NCI-H1694 (cell line): Measurements from ENCODE around the gene MASP2.
A peak's percentile ranks its signal among the peaks of the same experiment; 100 is the strongest.
"Not testable (repeated sequence)": the region's sequence is repeated elsewhere in the genome, so short reads cannot be mapped to it uniquely, and the experiment has no call there.

ENCODE experiments used
- DNase-seq: peaks from one replicate; lab custom pipeline; 2025; lab: John Stamatoyannopoulos, UW

The MASP2 gene

DNA sequence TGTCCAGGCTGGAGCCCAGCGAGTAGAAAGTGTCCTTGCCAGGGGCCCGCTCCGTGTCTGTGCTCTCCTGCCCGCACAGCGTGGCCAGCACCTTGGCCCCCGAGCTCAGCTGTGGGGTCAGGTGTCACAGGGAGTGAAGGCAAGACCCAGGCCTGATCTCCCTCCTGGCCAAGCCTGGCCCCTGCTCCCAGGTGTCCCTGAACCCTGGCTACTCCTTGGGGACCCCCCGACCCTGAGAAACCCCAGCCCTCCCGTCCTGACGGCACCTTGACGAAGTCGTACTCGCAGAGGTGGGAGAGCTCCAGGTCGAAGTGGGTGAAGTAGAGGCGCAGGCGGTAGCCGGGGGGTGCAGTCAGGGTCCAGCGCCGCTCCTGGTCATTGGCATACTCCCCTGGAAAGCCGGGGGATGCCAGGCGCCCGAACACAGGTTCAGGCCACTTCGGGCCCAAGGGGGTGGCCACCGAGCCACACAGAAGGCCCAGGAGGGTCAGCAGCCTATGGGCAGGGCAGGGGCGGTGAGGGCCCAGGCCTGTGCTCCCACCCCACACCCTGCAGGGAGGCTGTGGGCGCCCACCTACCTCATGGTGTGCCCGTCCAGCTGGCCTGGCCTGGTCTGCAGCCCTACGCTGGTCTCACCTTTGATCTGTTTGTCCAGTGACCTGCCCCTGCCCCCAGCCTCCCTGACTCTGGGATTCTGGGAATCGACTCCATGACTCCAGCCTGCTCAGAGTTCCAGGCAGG lies at the start of gene MASP2:
Gene MASP2, minus strand, starts transcription at position 615 of the 741 bp plus-strand sequence. Its CDS starts 32 bp downstream, at position 583.
- DNase-seq, result no peak

DNA sequence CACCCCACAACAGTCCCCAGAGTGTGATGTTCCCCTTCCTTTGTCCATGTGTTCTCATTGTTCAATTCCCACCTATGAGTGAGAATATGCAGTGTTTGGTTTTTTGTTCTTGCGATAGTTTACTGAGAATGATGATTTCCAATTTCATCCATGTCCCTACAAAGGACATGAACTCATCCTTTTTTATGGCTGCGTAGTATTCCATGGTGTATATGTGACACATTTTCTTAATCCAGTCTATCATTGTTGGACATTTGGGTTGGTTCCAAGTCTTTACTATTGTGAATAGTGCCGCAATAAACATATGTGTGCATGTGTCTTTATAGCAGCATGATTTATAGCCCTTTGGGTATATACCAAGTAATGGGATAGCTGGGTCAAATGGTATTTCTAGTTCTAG lies 36.7 kb upstream of the MASP2 start:
- DNase-seq, result not testable (repeated sequence)

DNA sequence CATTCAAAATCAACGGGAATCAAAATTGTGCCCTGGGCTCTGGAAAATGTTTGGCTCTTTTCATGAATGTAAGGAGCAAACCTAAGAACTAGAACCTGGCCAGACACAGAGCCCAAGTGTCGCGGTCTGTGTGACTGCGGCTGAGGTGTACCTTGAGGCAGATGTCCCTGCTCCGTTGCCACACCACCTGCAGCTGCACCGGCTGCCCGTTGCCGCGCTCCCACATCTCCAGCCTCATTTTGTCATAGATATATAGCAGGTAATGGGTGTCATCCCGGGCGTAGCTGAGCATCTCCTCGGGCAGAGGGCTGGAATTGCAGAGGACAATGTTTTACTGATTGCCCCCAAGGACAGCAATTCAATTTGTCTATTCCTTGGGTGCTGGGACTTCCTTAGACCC lies 33.9 kb upstream of the MASP2 start:
- DNase-seq, result no peak

DNA sequence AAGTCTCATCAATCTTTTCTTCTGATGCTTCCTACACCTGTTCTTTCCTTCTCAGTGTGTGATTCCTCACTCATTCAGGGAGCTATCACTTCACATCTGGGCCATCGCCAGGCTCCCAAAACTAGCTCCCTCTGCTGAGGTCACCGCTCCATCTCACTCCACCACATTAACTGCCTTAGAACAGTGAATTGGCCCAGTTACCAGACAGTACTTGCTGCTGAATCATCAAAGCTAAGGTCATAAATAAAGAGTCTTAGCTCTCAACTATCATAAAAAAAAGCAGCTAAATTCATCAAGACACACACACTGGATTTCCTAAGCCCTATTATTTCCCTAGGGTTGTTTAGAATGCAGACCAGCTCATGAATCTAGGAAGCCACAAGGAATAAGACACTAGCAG lies 31.6 kb upstream of the MASP2 start:
- DNase-seq, result no peak

DNA sequence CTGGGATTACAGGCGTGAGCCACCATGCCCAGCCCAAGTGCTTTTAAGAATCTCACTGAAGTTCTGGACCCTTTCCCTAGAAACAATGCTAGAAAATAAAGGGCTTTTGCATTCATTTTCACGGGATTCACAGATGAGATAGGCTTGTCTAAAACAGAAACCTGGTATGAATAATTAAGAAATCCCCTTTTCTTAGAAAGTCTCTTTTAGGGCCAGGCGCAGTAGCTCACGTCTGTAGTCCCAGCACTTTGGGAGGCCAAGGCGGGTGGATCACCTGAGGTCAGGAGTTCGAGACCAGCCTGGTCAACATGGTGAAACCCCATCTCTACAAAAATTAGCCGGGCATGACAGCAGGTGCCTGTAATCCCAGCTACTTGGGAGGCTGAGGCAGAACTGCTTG lies 26.4 kb upstream of the MASP2 start:
- not testable (repeated sequence) for DNase-seq

DNA sequence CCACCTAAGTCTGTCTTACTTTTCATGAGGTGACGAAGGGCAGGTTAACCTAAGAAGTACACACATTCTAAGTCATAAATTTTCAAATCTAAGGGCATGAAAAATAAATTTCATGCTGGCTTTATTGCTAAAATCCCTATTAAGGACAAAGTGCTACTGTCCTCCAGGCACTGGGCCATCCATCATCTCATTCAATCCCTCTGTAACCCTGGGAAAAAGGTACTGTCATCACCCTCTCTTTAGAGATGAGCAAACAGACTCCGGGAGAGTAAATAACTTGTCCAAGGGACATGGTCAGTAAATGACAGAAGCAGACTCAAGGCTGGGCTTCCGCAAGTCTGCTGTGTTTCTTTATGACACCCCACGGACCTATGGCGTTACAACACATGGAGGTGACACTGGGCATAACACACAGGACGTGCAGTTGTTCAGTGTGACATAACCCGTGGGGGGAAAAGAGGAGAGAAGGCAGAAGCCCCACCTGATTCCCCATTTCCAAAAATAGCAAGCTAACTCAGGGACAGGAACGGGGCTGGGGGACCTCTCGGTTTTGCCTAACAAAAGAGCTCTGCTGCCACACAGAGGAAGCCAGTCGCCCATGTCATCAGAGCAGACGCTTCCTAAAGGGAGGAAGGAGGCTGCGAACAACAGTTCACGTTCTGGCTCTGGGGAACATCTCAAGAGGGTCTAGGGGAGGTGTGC lies 25.3 kb upstream of the MASP2 start:
- DNase-seq, result peak; percentile 28

DNA sequence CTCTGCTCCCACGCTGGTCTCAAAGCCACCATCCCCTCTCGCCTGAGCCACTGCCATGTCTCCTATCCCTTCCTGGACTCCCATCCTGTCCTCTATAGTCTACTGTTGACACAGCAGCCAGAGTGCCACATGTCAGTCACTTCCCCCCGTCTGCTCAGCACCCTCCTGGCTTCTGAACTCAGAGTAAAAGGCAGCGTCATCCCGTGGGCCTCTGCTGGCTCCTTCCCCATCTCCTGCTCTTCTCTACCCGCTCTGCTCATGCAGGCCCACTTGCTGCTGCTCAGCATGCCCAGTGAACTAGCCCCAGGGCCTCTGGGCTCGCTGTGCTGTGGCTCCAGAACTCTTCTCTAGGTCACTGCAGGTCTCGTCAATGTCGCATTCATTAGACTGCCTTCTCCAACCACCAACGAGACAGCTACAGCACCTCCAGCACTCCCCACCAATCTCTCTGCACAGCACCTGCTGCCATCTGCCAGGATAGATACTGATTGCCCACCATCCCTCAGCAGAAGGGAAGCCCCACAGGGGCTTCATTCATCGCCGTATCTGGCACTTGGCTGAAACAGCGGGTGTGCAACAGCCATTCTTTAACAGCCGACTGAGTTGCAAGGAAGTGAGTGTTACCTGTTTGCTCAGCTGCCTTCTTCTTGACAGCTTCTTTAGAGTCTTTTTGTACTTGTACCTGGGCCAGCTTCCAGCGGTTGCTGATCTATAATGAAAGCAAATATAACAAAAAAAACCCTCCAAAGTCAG lies 24.6 kb upstream of the MASP2 start:
- DNase-seq, result peak; percentile 39

DNA sequence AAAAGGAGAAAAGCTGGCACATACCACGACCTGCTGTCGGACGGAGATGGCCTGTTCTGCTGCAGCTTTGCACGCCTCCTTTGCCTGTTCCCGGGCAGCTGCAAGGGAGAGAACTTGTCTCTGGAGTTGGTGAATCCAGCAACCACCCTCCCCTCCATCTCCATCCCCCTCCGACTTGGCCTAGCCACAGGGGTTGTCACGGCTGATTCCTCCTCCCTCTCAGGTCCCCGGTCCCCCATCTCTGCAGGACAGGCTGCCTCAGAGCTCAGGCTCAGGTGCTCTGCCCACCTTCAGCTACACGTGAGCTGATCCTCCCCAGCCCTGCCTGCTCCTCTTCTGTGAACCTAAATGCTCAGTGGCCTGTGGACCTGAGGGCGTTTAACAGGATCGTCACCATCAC lies 23.8 kb upstream of the MASP2 start:
- no peak for DNase-seq

DNA sequence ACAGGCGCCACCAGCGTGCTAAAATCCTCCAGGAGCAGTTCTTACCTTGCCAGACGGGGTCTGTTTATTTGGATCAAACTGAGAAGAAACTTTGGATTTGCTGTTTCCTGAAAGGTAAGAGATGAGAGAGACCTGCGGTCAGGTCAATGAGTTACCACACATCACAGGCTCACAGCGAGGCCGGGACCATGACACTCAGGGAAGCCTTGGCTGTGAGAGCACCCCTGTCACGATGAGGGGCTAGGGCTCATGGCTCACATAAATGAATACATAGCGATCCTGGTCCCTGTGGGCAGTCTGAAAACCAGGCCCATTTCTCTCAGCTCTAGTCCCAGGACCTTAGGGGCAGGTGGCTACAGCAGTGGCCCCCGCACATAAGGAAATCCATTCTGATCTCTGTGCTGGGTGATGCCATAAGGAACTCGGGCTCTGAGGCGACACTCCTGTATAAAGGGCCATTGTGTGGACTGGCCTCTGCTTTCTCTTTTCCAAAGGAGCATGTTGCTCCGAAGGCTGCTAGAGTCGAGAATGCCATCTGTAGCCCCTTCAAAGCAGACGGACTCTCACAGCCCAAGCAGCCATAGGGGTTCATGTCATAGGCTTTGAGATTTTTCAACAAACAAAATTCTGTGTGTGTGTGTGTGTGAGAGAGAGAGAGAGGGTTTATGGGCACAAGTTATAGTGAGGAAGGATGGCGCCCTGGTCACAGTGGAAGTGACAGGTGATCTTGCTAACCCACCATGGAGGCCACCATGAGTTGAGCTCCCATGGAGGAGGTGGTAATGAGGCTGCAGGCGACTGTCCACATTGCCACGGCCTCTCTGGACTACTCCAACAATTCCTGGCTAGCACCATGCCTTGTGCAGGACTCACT lies 21.8 kb upstream of the MASP2 start:
- DNase-seq, result no peak

DNA sequence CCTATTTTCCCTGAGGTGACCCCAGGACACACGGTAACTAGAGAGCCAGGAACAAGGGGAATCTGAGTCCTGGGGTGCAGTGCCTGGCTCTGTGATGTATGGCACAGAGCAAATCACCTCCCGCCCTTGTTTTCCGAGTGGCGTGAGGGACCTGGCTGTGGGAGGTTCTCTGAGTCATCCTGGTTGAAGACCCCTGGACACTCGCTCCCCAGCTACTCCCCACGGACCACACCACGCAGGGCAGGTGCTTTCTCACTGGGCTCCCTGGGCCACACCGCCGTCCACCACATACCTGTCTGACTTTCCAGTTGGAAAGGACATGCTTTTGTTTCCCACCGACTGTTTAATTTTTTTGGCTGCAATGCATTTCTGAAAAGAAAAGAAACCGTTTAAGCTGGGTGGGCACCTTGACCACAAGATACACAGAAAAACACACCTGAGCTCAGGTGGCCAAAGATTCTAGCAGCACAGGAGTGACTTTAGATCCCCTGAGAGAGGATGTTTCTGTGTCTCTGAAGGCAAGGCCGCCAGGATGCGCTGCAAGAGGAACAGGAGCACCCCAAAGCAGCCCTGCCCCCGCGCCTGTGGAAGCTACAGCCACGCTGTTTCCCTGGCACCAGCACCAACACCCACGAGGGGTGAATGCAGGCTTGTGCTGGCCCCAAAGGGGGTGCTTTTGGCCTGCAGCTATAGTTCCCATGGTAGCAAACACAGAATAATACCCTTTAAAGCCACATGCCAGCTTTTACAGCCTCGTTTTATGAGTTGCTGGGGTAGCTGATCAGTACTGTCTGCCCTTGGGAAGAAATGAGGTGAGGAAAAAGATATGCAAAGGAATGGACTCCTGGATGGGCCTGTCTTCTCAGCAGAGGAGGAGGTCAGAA lies 20.9 kb upstream of the MASP2 start:
- no peak for DNase-seq

DNA sequence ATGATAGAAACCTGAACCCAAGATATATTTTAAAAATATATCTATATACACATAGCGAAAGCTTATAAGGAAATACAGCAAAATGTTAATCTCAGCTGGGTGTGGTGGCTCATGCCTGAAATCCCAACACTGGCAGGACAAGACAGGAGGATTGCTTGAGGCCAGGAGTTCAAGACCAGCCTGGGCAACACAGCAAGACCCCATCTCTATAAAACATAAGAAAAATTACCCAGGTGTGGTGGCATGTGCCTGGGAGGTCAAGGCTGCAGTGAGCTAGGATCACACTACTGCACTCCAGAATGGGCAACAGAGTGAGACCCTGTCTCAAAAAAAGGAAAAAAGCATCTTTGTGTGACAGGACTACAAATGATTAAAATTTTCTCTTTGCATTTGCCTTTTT lies 18.8 kb upstream of the MASP2 start:
- DNase-seq, result no peak

DNA sequence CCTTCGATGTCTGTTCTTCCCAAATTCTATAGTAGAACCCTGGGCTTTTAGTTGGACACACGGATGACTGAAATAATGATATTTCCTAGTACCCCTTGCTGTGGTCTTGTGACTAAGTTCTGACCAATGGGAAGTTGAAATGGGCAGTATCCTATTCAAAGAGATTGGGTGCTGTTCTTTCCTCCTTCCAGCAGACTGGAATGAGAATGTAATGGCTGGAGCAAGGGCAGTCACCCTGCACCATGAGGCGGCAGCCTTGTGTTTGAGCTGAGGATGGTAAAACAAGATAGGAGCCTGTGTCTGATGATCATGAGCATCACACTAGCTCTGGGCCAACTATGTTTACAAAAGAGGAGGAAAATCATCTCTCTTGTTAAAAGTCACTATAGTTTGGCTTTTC lies 17.9 kb upstream of the MASP2 start:
- DNase-seq, result no peak

DNA sequence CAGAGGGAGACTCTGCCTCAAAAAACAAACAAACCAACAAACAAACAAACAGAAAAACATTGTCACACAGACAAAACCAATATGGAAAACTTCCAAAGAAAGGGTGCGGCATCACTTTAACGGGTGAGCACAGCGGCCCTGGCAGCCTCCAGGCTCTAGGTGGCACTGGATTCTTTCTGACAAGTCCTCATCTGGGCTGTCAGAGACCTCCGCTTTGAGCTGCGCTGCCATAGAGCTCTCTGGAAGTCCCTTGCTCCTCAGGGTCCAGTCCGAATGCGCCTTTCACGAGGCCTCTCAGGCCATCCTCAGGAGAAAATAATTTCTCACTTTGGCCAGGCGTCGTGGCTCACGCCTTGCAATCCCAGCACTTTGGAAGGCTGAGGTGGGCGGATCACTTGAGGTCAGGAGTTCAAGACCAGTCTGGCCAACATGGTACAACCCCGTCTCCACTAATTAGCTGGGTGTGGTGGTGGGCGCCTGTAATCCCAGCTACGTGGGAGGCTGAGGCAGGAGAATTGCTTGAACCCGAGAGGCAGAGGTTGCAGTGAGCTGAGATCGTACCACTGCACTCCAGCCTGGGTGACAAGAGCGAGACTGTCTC lies 17.0 kb upstream of the MASP2 start:
- DNase-seq, result not testable (repeated sequence)

DNA sequence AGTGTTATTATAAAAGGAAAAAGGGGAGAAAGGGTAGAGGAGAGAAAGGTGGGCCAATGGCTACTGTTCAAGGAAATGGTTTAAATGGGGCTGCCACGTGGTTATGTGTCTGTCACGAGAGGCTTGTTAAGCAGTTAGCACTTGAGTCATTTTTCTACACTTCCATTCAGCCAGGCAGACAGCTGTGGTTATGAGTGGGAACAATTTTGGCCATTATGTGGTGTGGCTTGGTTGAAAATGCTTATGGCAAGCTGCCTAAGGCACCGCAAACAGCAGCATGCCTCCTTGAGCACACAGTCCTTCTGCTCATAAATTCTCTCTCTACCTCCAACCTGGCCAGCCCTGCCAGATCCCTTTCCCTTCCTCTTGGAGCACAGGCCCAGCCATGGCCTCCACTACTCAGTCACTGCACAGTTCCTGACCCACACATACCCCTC lies 15.9 kb upstream of the MASP2 start:
- no peak for DNase-seq

DNA sequence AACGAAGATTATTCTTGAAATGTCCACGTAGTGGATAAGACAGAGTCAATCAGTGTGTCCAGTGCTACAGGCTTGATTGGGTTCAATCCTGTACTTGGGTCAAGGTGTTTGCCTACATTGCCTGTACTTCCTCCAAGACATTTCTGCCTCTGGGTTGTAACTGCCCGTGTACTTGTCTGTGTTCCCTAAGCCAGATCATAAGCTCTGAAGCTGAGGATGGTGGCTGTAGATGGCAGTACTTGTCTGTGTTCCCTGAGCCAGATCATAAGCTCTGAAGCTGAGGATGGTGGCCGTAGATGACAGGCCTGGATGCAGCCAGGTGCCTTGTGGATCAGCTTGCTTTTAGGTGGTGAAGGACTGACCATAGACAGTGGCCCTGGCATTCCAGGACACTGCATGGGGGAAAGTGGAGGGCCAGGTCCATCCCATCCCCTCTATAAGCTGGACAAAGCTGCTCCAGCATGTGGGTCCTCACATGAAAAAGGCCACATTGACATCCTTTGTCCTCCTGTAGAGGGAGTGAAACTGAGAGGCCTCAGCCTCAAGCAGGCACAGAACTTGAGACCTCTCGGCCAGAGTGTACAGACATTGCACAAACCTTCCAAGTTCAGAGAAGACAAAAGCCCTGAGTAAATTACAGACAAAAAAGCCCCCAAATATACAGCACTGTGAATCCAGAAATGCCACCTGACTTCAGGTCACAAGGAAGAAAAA lies 14.8 kb upstream of the MASP2 start:
- no peak for DNase-seq

DNA sequence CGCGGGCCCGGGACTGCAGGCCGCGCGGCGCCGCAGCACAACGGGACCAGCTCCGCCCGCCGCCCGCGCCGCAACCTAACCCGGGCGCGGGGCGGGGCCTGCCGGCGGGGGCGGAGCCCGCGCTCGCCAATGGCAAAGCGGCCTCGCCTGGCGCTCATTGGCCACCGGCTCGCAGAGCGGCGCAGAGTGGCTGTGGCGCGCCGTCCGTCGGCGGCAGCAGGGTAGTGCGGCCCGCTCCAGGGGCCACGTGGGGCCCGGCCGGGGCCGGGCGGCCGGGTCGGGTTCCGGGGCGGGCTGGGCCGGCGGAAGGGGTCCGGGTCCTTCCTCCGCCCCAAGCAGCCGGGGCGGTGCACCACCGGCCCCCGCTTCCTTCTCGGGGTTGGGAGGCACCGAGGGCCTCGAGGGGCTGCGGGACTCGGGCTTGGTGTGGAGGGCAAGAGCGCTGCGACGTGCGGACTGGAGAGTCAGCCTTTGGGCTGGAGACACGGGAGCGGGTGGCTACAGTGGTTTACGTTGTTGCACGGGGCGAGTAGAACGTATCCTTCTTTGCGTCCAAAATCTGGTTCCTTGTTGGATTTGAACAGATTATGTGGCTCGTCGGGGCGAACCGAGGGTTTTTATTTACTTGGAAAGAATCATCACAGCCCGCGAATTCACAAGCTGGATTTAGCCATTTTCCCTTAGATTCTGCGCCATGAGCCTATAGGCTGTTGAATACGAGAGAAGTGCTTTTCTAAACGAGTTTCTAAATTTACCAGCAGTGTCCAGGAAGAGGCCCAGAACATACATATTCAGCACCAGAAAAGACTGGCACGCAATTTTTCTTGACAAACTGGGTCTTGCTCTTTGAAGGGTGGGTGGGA lies 13.2 kb upstream of the MASP2 start, which contains the start of gene SRM:
Gene SRM, minus strand, starts transcription at position 51 of the 863 bp plus-strand sequence. CDS start 75 bp downstream, outside the sequence.
- peak; percentile 42 for DNase-seq

DNA sequence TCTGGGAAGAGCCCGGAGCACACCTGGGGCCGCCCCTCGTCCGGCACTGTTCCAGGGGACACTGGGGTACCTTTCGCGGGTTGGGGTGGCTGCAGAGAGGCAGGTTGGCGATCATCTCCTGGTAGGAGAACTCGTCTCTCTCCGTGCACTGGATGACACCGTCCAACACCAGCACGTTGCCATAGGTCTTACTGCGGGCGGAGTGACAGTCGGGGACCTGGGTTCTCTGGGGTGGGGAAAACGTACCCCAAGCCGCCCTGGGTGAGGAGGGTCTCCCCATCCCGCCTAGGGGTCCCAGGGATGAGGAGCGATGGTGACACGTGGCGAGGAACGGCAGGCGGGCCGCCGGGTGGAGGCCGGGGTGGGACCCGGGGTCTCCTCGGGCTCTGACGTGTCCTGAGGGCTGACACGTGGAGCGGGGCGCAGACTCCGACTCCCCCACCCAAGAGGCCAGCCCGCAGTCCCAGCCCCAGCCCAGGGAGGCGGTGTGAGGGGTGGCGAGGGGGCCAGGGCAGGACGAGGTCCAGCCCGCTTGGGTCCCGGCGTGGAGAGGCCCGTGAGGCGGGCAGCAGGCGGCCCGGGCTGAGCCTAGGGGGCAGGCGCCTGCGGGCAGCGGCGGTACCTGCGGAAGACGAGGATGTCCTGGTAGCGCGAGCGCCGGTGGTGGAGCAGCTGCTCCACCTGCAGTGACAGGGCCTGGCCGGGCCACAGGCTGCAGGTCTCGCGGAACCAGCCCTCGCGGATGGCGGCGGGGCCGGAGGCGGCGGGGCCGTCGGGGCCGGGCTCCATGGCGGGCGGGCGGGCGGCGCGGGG lies 12.3 kb upstream of the MASP2 start:
- DNase-seq, result no peak
